ENCODE measurements around the gene DNAJC17. TPM values are rescaled to one million over a fixed set of nuclear protein-coding genes. Genes with fewer than 3 reads are reported as not detected.
A peak's percentile ranks its signal among the peaks of the same experiment; 100 is the strongest.

Gene DNAJC17
- total and polyA plus RNA-seq, 2 donors (not counting 1 experiment from before 2014, with no cell fraction given), result 30.5 to 46.1 TPM

DNA sequence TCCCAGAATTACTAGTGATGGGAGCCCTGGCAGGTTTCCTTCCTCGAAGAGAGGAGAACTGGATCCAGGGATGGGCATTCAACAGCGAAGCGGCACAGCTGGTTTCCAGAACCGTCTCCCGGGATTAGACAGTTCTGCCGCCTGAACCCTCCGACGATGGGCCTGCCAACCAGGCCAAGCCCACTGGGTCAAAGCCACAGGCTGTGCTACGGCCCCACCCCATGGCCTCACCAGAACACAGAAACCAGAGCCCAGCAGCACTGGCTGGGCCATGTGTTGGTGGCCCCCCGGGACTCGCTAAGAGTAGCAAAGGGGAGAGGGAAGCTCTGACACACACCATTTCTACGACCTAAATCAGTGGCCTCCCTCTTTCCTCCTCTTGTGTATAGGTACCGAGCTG, 35.3 kb downstream of the DNAJC17 start:
- H3K9me3 ChIP-seq (ENCODE audit: control extremely low read depth in 1 of 3, control insufficient read depth in 2 of 3, insufficient read depth in 1 of 3, low read length in 2 of 3), result no peaks in the 10 kb centered on the region
- H3K4me3 Mint-ChIP-seq, result no peak overlapping the region
- WGBS (ENCODE audit: insufficient coverage), result 92% methylated on average over 6 of the region's 13 CpGs
- CTCF ChIA-PET, result interaction anchor here (0.6 to 9.6 kb wide), 6 partner anchors 8 to 77 kb away, joined by 3 to 99 read pairs (median 4); partner anchors contain the start of gene RAD51
- H3K4me2 ChIP-seq (replicated peaks; ENCODE audit: low read depth, low read length, poor library complexity, severe bottlenecking), result no peak overlapping the region
- H3K27ac ChIP-seq (ENCODE audit: low read length in 2 of 2), result peak overlapping the region in 1 of 2 donors; percentile 26
- POLR2A ChIA-PET, result interaction anchor here (0.6 kb wide), 1 partner anchor 421 kb away, joined by 8 read pairs; no protein-coding TSS in a partner anchor
- H3K27me3 Mint-ChIP-seq, result no peaks in the 10 kb centered on the region
- DNase-seq, result no peak
- H3K27ac Mint-ChIP-seq, result peak overlapping the region; percentile 39
- no peak for TF ChIP-seq EZH2 (IDR thresholded peaks at IDR 0.05; ENCODE audit: borderline replicate concordance, insufficient read depth, low read depth, low read length, poor library complexity, severe bottlenecking)
- TF ChIP-seq, protein P1, sequence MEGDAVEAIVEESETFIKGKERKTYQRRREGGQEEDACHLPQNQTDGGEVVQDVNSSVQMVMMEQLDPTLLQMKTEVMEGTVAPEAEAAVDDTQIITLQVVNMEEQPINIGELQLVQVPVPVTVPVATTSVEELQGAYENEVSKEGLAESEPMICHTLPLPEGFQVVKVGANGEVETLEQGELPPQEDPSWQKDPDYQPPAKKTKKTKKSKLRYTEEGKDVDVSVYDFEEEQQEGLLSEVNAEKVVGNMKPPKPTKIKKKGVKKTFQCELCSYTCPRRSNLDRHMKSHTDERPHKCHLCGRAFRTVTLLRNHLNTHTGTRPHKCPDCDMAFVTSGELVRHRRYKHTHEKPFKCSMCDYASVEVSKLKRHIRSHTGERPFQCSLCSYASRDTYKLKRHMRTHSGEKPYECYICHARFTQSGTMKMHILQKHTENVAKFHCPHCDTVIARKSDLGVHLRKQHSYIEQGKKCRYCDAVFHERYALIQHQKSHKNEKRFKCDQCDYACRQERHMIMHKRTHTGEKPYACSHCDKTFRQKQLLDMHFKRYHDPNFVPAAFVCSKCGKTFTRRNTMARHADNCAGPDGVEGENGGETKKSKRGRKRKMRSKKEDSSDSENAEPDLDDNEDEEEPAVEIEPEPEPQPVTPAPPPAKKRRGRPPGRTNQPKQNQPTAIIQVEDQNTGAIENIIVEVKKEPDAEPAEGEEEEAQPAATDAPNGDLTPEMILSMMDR (IDR thresholded peaks at IDR 0.05), result no peak
- H3K36me3 ChIP-seq (replicated peaks in 1 of 2; ENCODE audit: control extremely low read depth in 1 of 2, control insufficient read depth in 1 of 2, extremely low read depth in 1 of 2, insufficient read depth in 2 of 2, low read length in 1 of 2), result peaks cover 0 to 42% of the 10 kb centered on the region in 2 experiments
- no peak overlapping the region for H3K4me3 ChIP-seq (ENCODE audit: control extremely low read depth in 1 of 5, extremely low read depth in 1 of 5, insufficient read depth in 1 of 5, low read depth in 2 of 5, low read length in 4 of 5)
- peaks cover 34 to 43% of the 10 kb centered on the region in 2 donors for H3K4me1 ChIP-seq (ENCODE audit: control insufficient read depth in 2 of 2, insufficient read depth in 2 of 2, low read length in 2 of 2)
- H4K20me1 ChIP-seq (ENCODE audit: control insufficient read depth, insufficient read depth, low read length, poor library complexity, severe bottlenecking), result no peaks in the 10 kb centered on the region
- peaks cover 38% of the 10 kb centered on the region for H3K4me1 Mint-ChIP-seq
- intact Hi-C loops (cut with micrococcal nuclease), result no loop called here
- no peaks in the 10 kb centered on the region for H3K79me2 ChIP-seq (ENCODE audit: control insufficient read depth, insufficient read depth, low read length)
- no peaks in the 10 kb centered on the region for H3K27me3 ChIP-seq (replicated peaks in 1 of 4; ENCODE audit: control extremely low read depth in 1 of 4, control insufficient read depth in 3 of 4, insufficient read depth in 4 of 4, low read length in 3 of 4)
- no peak overlapping the region for H3K9ac ChIP-seq (ENCODE audit: low read length)
- H3K9me3 Mint-ChIP-seq (ENCODE audit: insufficient read depth), result no peaks in the 10 kb centered on the region
- no peak for ATAC-seq (ENCODE audit: low read depth)
- H2AFZ ChIP-seq (ENCODE audit: insufficient read depth, low read depth, low read length, poor library complexity, severe bottlenecking), result no peak overlapping the region

DNA sequence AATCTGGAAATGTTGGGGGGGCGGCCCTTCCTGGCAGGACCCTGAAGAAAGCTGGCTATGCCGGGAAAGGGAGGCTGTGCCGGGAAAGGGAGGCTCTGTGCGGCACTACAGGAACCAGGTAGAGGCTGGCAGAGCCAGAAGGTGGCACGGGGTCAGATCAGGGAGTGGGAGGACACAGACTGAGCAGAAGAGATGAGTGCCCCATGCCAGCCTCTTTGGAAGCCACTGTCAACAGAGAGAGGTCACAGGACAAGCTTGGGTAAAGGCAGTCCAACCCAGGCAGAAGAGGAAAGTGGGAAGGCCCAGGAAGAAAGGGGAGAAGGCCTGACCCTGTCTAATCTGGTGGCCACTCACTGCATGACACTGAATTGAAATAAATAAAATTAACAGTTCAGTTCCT, 36.0 kb downstream of the DNAJC17 start:
- H3K9me3 ChIP-seq (ENCODE audit: control extremely low read depth in 1 of 3, control insufficient read depth in 2 of 3, insufficient read depth in 1 of 3, low read length in 2 of 3), result no peaks in the 10 kb centered on the region
- no peak overlapping the region for H3K9ac ChIP-seq (ENCODE audit: low read length)
- no peak overlapping the region for H2AFZ ChIP-seq (ENCODE audit: insufficient read depth, low read depth, low read length, poor library complexity, severe bottlenecking)
- no peaks in the 10 kb centered on the region for H3K79me2 ChIP-seq (ENCODE audit: control insufficient read depth, insufficient read depth, low read length)
- no peaks in the 10 kb centered on the region for H4K20me1 ChIP-seq (ENCODE audit: control insufficient read depth, insufficient read depth, low read length, poor library complexity, severe bottlenecking)
- H3K4me2 ChIP-seq (replicated peaks; ENCODE audit: low read depth, low read length, poor library complexity, severe bottlenecking), result no peak overlapping the region
- H3K27ac ChIP-seq (ENCODE audit: low read length in 2 of 2), result no peak overlapping the region
- Mint-ChIP-seq H3K9me3 (ENCODE audit: insufficient read depth) (no peaks in the 10 kb centered on the region), H3K4me1 (peaks cover 38% of the 10 kb centered on the region), H3K27me3 (no peaks in the 10 kb centered on the region), H3K4me3 (no peak overlapping the region), H3K27ac (peak overlapping the region; percentile 53)
- ChIA-PET POLR2A (interaction anchor here (3.1 kb wide), 1 partner anchor 77 kb away, joined by 14 read pairs; the partner anchor contains the start of gene RAD51), CTCF (interaction anchor here (0.6 to 9.6 kb wide), 5 partner anchors 9 to 92 kb away, joined by 3 to 99 read pairs (median 6); partner anchors contain the start of gene RAD51)
- ATAC-seq (ENCODE audit: low read depth), result no peak
- no peak for DNase-seq
- H3K27me3 ChIP-seq (replicated peaks in 1 of 4; ENCODE audit: control extremely low read depth in 1 of 4, control insufficient read depth in 3 of 4, insufficient read depth in 4 of 4, low read length in 3 of 4), result no peaks in the 10 kb centered on the region
- no peak overlapping the region for H3K4me3 ChIP-seq (ENCODE audit: control extremely low read depth in 1 of 5, extremely low read depth in 1 of 5, insufficient read depth in 1 of 5, low read depth in 2 of 5, low read length in 4 of 5)
- intact Hi-C loops (cut with micrococcal nuclease), result no loop called here
- WGBS (ENCODE audit: insufficient coverage), result 94% methylated on average over 5 of the region's 5 CpGs
- no peak for TF ChIP-seq EZH2 (IDR thresholded peaks at IDR 0.05; ENCODE audit: borderline replicate concordance, insufficient read depth, low read depth, low read length, poor library complexity, severe bottlenecking)
- TF ChIP-seq, protein P1 (IDR thresholded peaks at IDR 0.05), result no peak
- peaks cover 34 to 43% of the 10 kb centered on the region in 2 donors for H3K4me1 ChIP-seq (ENCODE audit: control insufficient read depth in 2 of 2, insufficient read depth in 2 of 2, low read length in 2 of 2)
- peaks cover 0 to 37% of the 10 kb centered on the region in 2 experiments for H3K36me3 ChIP-seq (replicated peaks in 1 of 2; ENCODE audit: control extremely low read depth in 1 of 2, control insufficient read depth in 1 of 2, extremely low read depth in 1 of 2, insufficient read depth in 2 of 2, low read length in 1 of 2)
